ENCODE results near the gene KIF9. TPM values are rescaled to one million over a fixed set of nuclear protein-coding genes. Genes with fewer than 3 reads are reported as not detected.
"Not testable (repeated sequence)": the region's sequence is repeated elsewhere in the genome, so short reads cannot be mapped to it uniquely, and the experiment has no call there.

KIF9 gene
- total RNA-seq, 4 donors from 2014 or later: 6.1 to 14.7 (median 12.0) TPM

GRCh38 chr3:47295322-47295721 is 12.7 kb upstream of the KIF9 start:
- DNase-seq (ENCODE audit: low spot score in 2 of 2): no peak
- WGBS, 2 donors: 86 to 87% methylated on average over 2 of the region's 2 CpGs
- intact Hi-C loops (cut with DNase I; ENCODE audit: low total_unique reads): no loop called here
- no peak overlapping the region for H3K4me3 ChIP-seq (ENCODE audit: low read depth, poor library complexity, severe bottlenecking)
- TF ChIP-seq CTCF (IDR thresholded peaks at IDR 0.05) (no peak), POLR2A (IDR thresholded peaks at IDR 0.05) (no peak)

- TF ChIP-seq POLR2A (IDR thresholded peaks at IDR 0.05) (no peak), CTCF (IDR thresholded peaks at IDR 0.05) (no peak)
- WGBS, 2 donors: 80 to 86% methylated on average over 3 of the region's 3 CpGs
- no peak overlapping the region for H3K4me3 ChIP-seq (ENCODE audit: low read depth, poor library complexity, severe bottlenecking)
- no peak for DNase-seq (ENCODE audit: low spot score in 2 of 2)
- intact Hi-C loops (cut with DNase I; ENCODE audit: low total_unique reads): no loop called here
Observed at GRCh38 chr3:47294392-47294791, 11.8 kb upstream of the KIF9 start.

GRCh38 chr3:47293822-47294221 is 11.2 kb upstream of the KIF9 start:
- no peak for DNase-seq (ENCODE audit: low spot score in 2 of 2)
- WGBS, 2 donors: 89 to 95% methylated on average over 2 of the region's 2 CpGs
- no peak overlapping the region for H3K4me3 ChIP-seq (ENCODE audit: low read depth, poor library complexity, severe bottlenecking)
- intact Hi-C loops (cut with DNase I; ENCODE audit: low total_unique reads): no loop called here
- TF ChIP-seq POLR2A (IDR thresholded peaks at IDR 0.05): no peak
- no peak for TF ChIP-seq CTCF (IDR thresholded peaks at IDR 0.05)

- H3K4me3 ChIP-seq (ENCODE audit: low read depth, poor library complexity, severe bottlenecking); DNase-seq (ENCODE audit: low spot score in 2 of 2); intact Hi-C loops (cut with DNase I; ENCODE audit: low total_unique reads): not testable (repeated sequence)
- 97 to 98% methylated on average over 9 of the region's 9 CpGs for WGBS, 2 donors
Observed at GRCh38 chr3:47291754-47292420, 9.3 kb upstream of the KIF9 start.

GRCh38 chr3:47291158-47291753 is 8.7 kb upstream of the KIF9 start:
- no peak for TF ChIP-seq CTCF (IDR thresholded peaks at IDR 0.05)
- no peak for TF ChIP-seq POLR2A (IDR thresholded peaks at IDR 0.05)
- intact Hi-C loops (cut with DNase I; ENCODE audit: low total_unique reads): no loop called here
- WGBS, 2 donors: 67% methylated on average over 4 of the region's 4 CpGs
- no peak for DNase-seq (ENCODE audit: low spot score in 2 of 2)
- H3K4me3 ChIP-seq (ENCODE audit: low read depth, poor library complexity, severe bottlenecking): no peak overlapping the region

- no peak overlapping the region for H3K4me3 ChIP-seq (ENCODE audit: low read depth, poor library complexity, severe bottlenecking)
- DNase-seq (ENCODE audit: low spot score in 2 of 2): no peak
- intact Hi-C loops (cut with DNase I; ENCODE audit: low total_unique reads): no loop called here
- TF ChIP-seq CTCF (IDR thresholded peaks at IDR 0.05) (no peak), POLR2A (IDR thresholded peaks at IDR 0.05) (no peak)
- 67% methylated on average over 6 of the region's 6 CpGs for WGBS, 2 donors
Observed at GRCh38 chr3:47288966-47289910, 6.6 kb upstream of the KIF9 start.

Data from lower leg skin (tissue), 4 donors.